ENCODE results near the gene RPS6KA1.

The RPS6KA1 gene

DNA sequence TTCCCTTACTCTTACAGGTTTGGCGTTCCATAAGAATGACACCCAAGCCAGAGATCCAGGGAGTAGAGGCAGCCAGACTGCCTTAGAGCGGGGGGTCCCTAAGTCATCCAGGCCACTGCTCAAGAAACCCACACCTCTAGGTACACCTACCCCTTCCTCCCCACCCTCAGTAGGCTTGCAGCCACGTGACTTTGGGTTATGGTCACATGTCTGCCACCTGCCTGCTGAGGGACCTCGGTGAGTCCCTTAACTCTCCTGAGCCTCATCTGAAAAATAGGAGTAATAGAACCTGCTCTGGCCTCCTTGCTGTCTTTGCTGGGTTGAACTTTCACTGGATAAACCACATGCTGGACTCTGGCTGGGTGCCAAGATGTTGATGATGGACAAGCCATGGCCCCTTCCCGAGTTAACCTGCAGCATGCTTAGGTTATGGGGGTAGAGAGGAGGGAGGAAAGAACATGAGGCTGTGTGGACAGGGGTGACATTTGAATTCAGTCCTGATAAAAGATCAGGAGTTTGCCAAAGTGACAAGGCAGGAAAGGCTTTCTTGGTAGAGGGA lies 4.5 kb downstream of the RPS6KA1 start:
- DNase-seq = no peak

DNA sequence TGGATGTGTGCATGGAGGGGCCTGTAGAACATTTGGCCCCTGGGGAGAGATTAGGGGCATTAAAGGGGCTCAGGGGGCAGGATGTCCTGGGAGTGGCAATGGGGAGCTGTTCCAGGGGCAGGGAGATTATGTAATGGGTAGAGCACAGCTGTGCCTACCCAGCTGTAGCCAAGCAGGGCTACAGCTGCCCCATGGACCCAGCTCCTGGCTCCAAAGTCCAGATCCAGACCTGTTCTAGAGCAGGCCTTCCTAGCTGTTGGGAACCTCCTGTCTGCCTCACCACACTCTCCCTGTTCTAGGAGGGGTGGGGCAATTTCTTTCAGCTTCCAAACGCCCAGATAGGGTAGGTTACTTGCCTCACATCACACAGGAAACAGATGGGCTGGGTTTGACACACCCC lies 5.6 kb downstream of the RPS6KA1 start:
- DNase-seq = no peak

GRCh38 chr1:26536081-26536480 lies 6.5 kb downstream of the RPS6KA1 start:
- DNase-seq = no peak

DNA sequence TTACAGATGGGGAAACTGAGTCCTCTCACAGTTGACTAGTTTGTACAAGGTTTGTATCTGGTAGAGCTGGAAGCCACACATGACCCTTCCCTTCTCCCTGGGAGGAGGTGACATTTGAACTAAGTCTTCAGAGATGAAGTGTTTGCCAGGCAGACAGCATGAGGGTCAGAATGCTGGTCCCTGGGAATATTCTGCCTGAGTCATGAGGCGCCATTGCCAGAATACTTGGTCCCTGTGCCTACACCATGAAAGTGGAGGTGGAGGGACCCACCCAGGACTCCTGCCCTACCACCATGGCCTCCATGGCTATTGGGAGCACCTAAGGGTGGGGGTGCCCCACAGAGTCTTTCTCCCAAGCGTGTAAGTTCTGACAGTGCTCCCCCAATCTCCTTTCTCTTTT lies 7.0 kb downstream of the RPS6KA1 start:
- no peak for DNase-seq

DNA sequence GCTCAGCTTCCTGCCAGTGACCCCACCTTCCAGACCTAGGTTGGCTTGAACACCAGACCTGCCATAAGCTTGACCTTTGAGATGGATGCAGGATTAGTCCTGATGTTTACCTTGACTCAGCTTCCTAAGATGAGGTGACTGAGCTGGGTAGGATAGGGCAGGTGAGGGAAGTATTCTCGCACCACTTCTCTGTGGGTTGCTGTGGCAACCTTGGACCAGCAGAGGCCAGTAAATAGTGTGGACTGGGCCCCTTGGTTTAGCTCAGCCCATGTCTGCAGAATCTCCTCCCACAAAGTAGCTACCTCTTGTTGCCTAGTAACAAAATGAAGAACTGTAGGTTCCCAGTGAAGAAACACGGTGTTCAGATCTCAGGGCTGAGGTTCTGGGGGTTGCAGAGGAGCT lies 8.4 kb downstream of the RPS6KA1 start:
- DNase-seq = peak; percentile 19

DNA sequence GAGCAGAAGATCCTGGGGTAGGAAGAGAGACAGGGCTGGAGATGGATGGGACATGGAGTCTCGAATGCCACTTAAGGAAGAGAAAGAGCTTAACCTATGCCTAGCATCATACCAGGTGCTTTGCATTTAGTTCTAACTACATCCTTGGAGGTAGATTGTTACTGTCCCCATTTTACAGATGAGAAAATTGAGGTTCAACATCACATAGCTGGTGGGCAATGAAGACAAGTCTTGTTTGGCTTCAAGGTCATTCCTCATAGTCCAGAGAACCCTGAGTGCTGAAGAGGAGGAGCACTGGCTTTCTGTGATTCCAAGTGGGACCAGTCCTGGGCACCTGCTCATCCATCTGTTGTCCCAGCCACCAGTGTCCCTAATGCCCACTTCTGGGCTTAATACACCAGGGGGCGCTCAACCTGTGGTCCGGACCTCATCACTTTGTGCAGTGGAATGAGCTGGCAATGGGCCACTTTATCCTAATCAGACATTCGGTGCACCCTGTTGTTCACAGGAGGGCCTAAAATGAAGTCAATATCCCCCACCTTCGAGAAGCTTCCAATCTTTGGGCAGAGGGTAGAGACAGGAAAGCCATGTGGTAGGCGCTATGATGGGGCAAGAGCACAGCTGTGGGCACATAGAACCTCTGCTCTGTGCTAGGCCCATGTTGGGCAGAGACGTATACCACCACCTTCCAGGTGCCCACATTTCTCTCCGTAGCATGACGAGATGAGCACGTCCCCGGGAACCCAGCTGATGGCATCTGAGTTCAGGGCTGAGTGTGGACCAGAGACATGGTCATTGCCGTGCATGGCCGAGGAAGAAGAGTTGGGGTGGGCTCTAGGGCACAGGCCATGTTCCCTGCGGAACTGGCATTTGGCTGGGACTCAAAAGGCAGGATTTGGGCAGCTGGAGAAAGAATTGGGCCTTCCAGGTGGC lies 9.2 kb downstream of the RPS6KA1 start:
- DNase-seq = peak; percentile 46

GRCh38 chr1:26539722-26540121 lies 10.2 kb downstream of the RPS6KA1 start:
- DNase-seq = no peak

GRCh38 chr1:26540351-26540750 lies 10.8 kb downstream of the RPS6KA1 start:
- no peak for DNase-seq

GRCh38 chr1:26541431-26541815 lies 11.9 kb downstream of the RPS6KA1 start:
- no peak for DNase-seq

GRCh38 chr1:26541816-26542711 lies 12.5 kb downstream of the RPS6KA1 start:
- peak; percentile 2 for DNase-seq

GRCh38 chr1:26542771-26543451 lies 13.3 kb downstream of the RPS6KA1 start:
- DNase-seq = no peak

DNA sequence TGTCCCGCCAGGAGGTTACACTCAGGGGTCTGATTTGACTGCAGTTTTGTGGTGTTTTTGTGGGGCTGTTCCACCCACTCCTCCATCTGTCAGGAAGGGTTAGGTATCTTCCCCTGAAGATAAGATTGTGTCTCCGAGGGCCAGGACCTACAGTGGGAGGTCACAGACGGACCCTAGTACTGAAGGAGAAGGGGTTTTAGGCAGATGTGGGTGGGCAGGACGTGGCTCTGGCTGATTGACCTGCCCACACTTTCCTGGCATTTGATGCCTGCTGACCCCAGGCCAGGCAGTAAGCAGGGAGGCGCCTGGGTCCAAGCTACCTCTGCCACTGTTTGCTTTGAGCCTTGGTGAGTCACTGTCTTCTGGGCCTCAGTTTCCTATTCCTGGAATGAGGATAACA lies 13.9 kb downstream of the RPS6KA1 start:
- DNase-seq = no peak

DNA sequence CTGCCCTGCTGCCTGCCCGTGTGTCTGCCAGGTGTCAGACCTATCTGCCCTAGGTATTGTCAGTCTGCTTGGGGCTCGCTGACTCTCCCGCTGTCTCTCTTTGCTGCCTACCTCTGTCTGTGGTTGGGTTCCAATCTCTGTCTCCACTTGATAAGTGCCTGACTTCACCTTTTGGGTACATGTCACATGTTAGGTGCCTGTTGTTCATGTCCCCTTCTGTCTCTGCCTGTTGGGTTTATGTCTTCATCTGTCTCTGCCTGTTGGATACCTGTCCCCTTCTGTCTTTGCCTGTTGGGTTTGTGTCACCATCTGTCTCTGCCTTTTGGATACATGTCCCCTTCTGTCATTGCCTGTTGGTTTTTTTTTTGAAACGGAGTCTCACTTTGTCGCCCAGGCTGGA lies 14.6 kb downstream of the RPS6KA1 start:
- no peak for DNase-seq

DNA sequence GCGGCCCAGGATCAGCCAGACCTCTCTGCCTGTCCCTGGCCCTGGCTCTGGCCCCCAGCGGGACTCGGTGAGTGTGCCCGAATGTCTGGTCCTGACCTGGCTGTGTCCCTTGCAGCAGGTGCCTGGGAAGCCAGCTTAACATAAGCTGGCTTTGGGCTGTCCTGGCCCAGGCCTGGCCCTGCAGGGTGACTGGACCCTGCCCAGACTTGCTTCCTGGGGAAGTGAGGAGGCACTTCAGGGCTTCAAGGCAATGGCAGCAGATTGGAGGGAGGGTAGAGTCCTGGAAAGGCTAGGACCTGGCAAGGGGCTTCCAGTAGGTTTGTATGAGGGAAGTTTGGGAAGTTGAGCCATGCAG lies 16.4 kb downstream of the RPS6KA1 start:
- no peak for DNase-seq

- no peak for DNase-seq
Observed at GRCh38 chr1:26546375-26546774, 16.8 kb downstream of the RPS6KA1 start.

GRCh38 chr1:26546819-26547218 lies 17.3 kb downstream of the RPS6KA1 start:
- no peak for DNase-seq

DNA sequence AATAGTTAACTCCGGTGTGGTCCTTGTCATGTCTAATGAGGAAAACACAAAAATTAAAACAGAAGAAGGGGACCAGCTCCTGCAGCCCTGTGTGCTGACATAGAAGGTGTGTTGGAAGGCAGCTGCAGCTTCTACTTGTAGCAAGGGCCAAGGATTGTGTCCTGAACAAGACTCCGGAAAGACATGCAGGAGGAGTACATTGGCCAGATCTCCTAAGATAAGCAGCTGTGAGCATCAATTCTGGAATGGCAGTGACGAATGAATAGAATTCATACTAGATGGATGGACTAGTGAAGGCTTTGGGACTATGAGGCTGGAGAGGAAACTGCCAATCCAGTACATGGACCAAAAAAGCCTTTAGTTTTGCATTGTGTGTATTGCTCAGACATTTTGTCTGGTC lies 19.3 kb downstream of the RPS6KA1 start:
- DNase-seq = no peak

GRCh38 chr1:26550946-26551345 lies 21.4 kb downstream of the RPS6KA1 start:
- DNase-seq = no peak

DNA sequence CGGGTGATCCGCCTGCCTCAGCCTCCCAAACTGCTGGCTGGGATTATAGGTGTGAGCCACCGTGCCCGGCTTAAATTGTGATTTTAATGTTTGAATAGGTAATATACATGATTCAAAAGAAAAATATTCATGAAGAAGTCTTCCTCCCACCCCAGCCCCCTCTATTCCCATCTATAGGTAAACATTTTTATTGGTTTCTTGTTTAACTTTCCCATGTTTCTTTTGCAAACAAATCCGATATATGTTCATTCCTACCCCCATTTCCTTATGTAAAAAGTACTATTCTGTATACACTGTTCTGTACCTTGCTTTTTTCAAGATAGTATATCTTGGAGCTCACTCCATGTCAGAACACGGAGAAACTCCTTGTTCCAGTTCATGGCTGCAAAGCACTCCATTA lies 23.2 kb downstream of the RPS6KA1 start:
- no peak for DNase-seq

- DNase-seq = no peak
Observed at GRCh38 chr1:26553942-26554682, 24.6 kb downstream of the RPS6KA1 start.

DNA sequence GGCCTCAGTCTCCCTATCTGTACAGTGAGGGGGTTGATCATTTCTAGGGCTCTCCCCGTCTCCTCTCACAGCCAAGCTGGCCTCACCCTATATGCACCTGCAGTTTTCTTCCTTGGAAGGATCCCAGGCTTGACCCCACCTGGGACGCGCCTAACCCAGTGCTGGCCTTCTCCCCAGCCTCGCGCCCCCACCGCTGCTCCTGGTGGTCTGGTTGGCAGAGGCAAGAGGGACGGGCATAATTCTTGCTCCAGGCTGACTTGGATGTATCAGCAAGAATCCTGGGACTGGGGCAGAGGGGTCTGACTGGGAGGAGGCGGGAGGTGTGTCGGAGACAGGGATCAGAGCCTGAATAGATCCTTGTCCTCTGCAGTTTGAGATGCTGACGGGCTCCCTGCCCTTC lies 25.2 kb downstream of the RPS6KA1 start:
- DNase-seq = no peak

- DNase-seq = no peak
Observed at GRCh38 chr1:26555550-26555981, 26.0 kb downstream of the RPS6KA1 start.
